GM18519 (cell line): ENCODE results near the gene ABCC11.
"Not testable (repeated sequence)": the region's sequence is repeated elsewhere in the genome, so short reads cannot be mapped to it uniquely, and the experiment has no call there.

ENCODE experiments used
- ATAC-seq: cut with Tn5 transposase; IDR thresholded peaks from one replicate; pipeline ENCODE4 v1.9.1; 2021; ENCODE audit warnings: mild to moderate bottlenecking, moderate library complexity; ENCODE audit not compliant: unreplicated experiment, low FRiP score

ABCC11 gene

GRCh38 chr16:48250520-48251278 is 3.4 kb upstream of the ABCC11 start:
- no peak for ATAC-seq

GRCh38 chr16:48246066-48246465 is 1.3 kb downstream of the ABCC11 start:
- no peak for ATAC-seq

GRCh38 chr16:48244863-48245195 is 2.5 kb downstream of the ABCC11 start:
- no peak for ATAC-seq

GRCh38 chr16:48244080-48244862 is 3.1 kb downstream of the ABCC11 start, which contains the start of gene LONP2:
TSS of gene LONP2 (plus strand) at chr16:48244300. CDS start at chr16:48244389, 89 bp downstream.
- peak; percentile 88 for ATAC-seq

GRCh38 chr16:48240147-48240546 is 7.2 kb downstream of the ABCC11 start:
- ATAC-seq = not testable (repeated sequence)

- no peak for ATAC-seq
These were observed 11.1 kb downstream of the ABCC11 start for GRCh38 chr16:48236286-48236685.

- ATAC-seq = no peak
These were observed 11.7 kb downstream of the ABCC11 start for GRCh38 chr16:48235556-48236136.

GRCh38 chr16:48235058-48235555 is 12.2 kb downstream of the ABCC11 start:
- no peak for ATAC-seq

GRCh38 chr16:48234630-48235029 is 12.7 kb downstream of the ABCC11 start:
- no peak for ATAC-seq

GRCh38 chr16:48232493-48233040 is 14.8 kb downstream of the ABCC11 start:
- ATAC-seq = no peak

- peak; percentile 49 for ATAC-seq
These were observed 15.4 kb downstream of the ABCC11 start for GRCh38 chr16:48231727-48232492.

GRCh38 chr16:48225456-48225855 is 21.9 kb downstream of the ABCC11 start:
- no peak for ATAC-seq

GRCh38 chr16:48223490-48223889 is 23.8 kb downstream of the ABCC11 start:
- ATAC-seq = no peak

GRCh38 chr16:48220891-48221290 is 26.4 kb downstream of the ABCC11 start:
- ATAC-seq = no peak

GRCh38 chr16:48218473-48218872 is 28.9 kb downstream of the ABCC11 start:
- ATAC-seq = no peak

- no peak for ATAC-seq
These were observed 29.6 kb downstream of the ABCC11 start for GRCh38 chr16:48217708-48218107.

- no peak for ATAC-seq
These were observed 31.6 kb downstream of the ABCC11 start for GRCh38 chr16:48215738-48216137.

- no peak for ATAC-seq
These were observed 35.3 kb downstream of the ABCC11 start for GRCh38 chr16:48212033-48212432.

GRCh38 chr16:48210747-48211146 is 36.6 kb downstream of the ABCC11 start:
- no peak for ATAC-seq

GRCh38 chr16:48206594-48207242 is 40.6 kb downstream of the ABCC11 start:
- no peak for ATAC-seq
